ENCODE data around the gene GFOD2. TPM values are rescaled to one million over a fixed set of nuclear protein-coding genes. Genes with fewer than 3 reads are reported as not detected.

The GFOD2 gene
- total RNA-seq, 1 donor from 2014 or later, result 31.7 TPM

DNA sequence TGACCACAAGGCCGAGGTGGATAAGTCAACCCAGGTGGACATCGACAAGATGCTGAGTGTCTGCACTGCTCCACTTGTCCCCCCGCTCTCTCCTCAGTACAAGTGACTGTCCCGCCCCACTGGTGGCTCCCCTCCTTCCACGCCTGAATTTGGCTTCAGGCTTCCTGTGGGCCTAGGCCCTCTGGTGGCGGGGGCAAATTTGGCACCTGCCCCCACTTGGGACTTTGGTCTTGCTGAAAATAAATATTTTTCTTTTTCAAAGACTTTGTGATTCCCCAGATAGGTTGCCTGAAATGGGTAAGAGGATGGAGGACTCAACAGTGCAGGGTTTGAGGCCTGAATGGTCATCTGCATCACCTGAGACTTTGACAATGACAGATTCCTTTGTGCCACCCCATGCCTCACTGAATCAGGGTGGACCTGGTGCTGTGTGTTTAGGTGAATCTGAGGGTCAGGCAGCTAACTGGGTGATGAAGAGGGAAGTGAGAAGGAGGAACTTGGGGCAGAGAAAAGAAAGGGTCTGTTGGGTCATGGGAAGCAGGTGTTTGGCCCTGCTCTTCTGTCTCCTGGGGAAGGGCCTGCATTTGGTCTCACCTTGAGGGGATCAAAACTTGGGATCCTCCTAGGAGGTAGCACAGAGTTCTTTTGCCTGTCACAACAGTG is 50.5 kb downstream of the GFOD2 start:
- Mint-ChIP-seq H3K9me3 (no peaks in the 10 kb centered on the region), H3K27me3 (no peaks in the 10 kb centered on the region), H3K36me3 (no peaks in the 10 kb centered on the region), H3K27ac (peak overlapping the region; percentile 67), H3K4me1 (ENCODE audit: unreplicated experiment) (peaks cover 17% of the 10 kb centered on the region), H3K4me3 (peak overlapping the region; percentile 51)
- no peak for TF ChIP-seq CTCF (conservative IDR thresholded peaks at IDR 0.05)
- no peak for DNase-seq (ENCODE audit: extremely low spot score, unreplicated experiment)

GRCh38 chr16:67667817-67668494 is 51.2 kb downstream of the GFOD2 start:
- TF ChIP-seq CTCF (conservative IDR thresholded peaks at IDR 0.05), result peak; percentile 83
- Mint-ChIP-seq H3K27ac (no peak overlapping the region), H3K4me1 (ENCODE audit: unreplicated experiment) (peaks cover 15% of the 10 kb centered on the region), H3K36me3 (no peaks in the 10 kb centered on the region), H3K27me3 (no peaks in the 10 kb centered on the region), H3K9me3 (no peaks in the 10 kb centered on the region), H3K4me3 (no peak overlapping the region)
- DNase-seq (ENCODE audit: extremely low spot score, unreplicated experiment), result no peak

DNA sequence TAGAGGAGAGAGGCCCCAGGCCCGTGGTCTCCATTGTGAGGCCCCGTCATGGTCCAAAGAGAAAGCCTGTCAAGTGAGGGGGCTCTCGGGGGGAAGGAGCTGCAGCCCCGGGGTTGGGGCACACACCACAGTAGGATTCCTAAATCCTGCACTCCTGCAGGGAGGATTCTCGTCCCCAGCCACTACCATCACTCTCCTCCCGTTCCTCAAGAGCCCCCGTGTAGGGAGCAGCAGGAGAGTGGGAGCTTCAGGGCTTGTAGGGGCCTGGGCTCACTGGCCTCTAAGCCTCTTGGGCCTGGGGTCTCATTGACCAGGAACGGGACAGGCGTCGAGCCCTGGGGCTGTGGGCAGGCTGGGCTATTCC is 51.7 kb downstream of the GFOD2 start:
- TF ChIP-seq CTCF (conservative IDR thresholded peaks at IDR 0.05), result no peak
- Mint-ChIP-seq H3K27me3 (no peaks in the 10 kb centered on the region), H3K4me1 (ENCODE audit: unreplicated experiment) (peaks cover 11% of the 10 kb centered on the region), H3K27ac (peak overlapping the region; percentile 59), H3K4me3 (peak overlapping the region; percentile 86), H3K9me3 (no peaks in the 10 kb centered on the region), H3K36me3 (no peaks in the 10 kb centered on the region)
- DNase-seq (ENCODE audit: extremely low spot score, unreplicated experiment), result no peak

GRCh38 chr16:67666559-67667452 is 52.3 kb downstream of the GFOD2 start, which contains the start of the genes C16orf86 and ENKD1:
Gene C16orf86 (plus strand): TSS chr16:67666814. CDS start chr16:67666971, 157 bp downstream.
Gene ENKD1 (minus strand): TSS chr16:67666750. CDS start chr16:67666442, 308 bp downstream.
- Mint-ChIP-seq H3K4me1 (ENCODE audit: unreplicated experiment) (peaks cover 8% of the 10 kb centered on the region), H3K4me3 (peak within 1 kb of the TSS; percentile 86), H3K27me3 (no peaks in the 10 kb centered on the region), H3K27ac (peak within 1 kb of the TSS; percentile 59), H3K36me3 (no peaks in the 10 kb centered on the region), H3K9me3 (no peaks in the 10 kb centered on the region)
- TF ChIP-seq CTCF (conservative IDR thresholded peaks at IDR 0.05), result no peak
- DNase-seq (ENCODE audit: extremely low spot score, unreplicated experiment), result no peak

DNA sequence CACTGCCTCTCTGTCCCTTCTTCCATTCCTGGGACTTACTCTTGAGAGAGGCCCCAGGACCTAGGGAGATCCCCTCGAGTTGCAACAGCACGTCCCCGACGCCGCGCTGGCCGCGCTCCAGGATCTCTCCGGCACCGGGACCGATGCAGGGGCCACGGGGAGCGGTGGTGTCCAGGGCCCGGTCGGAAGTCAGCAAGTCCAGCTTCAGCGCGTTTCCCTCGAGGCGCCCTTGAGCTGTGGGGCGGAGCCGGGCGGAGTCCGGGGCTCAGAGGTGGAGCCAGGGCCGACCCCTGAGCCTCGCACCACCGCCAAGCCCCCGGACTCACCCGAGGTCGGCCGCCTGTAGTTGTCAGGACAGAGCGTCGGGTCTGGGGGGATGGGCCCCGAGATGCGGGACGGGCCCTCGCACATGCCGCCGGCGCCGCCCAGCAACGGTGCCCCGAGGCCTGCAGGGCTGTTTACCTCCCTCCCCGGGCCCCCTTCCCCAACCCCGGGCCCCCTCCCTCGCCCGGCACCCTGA is 53.0 kb downstream of the GFOD2 start:
- Mint-ChIP-seq H3K36me3 (no peaks in the 10 kb centered on the region), H3K9me3 (no peaks in the 10 kb centered on the region), H3K4me1 (ENCODE audit: unreplicated experiment) (peaks cover 8% of the 10 kb centered on the region), H3K27ac (no peak overlapping the region), H3K4me3 (peak overlapping the region; percentile 80), H3K27me3 (no peaks in the 10 kb centered on the region)
- no peak for TF ChIP-seq CTCF (conservative IDR thresholded peaks at IDR 0.05)
- no peak for DNase-seq (ENCODE audit: extremely low spot score, unreplicated experiment)

All from type B pancreatic cell (in vitro differentiated cells).